H54 (cell line): ENCODE measurements around the gene ABHD10.

Experiments
- DNase-seq: peaks from one replicate; pipeline ENCODE4 v3.0.0; 2011; ENCODE audit warnings: low spot score, mixed read lengths; ENCODE audit not compliant: insufficient read length
- FAIRE-seq: peaks from 3 replicates; lab custom pipeline; 2011; peaks lifted over from hg19 to GRCh38; lab: Jason Lieb, UNC
- POLR2A ChIP-seq: IDR thresholded peaks from 2 replicates; pipeline ENCODE4 v1.6.1; 2011; ENCODE audit warnings: low read depth, mild to moderate bottlenecking, low read length

Gene ABHD10

DNA sequence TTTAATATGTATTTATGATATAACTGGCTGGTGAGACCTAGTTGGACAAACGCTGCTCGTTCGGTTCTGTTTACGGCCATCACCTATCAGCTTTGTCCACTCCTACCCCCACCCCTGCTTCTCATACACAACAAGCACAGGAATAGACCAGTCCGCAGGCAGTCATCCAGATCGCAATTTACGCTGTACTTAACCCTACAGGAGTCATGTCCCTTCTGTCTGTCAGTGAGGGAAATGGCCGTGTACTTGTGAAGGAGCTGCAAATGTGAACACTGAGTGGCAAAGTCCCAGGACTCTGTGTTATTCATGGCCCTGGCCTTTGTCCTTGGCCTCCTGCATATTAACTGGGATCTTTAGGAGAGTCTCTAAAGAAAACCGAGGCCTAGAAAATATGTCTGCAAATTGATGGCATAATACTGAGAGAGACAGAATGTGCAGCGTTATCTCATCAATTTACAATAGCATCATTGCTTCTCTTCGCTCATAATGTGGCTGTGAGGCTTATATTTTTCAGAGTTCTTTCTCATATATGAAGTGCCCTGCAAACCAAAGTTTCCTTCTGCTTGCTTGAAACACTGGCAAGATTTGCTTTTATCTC lies 7.2 kb upstream of the ABHD10 start:
- no peak for TF ChIP-seq POLR2A
- DNase-seq = no peak
- no peak for FAIRE-seq

DNA sequence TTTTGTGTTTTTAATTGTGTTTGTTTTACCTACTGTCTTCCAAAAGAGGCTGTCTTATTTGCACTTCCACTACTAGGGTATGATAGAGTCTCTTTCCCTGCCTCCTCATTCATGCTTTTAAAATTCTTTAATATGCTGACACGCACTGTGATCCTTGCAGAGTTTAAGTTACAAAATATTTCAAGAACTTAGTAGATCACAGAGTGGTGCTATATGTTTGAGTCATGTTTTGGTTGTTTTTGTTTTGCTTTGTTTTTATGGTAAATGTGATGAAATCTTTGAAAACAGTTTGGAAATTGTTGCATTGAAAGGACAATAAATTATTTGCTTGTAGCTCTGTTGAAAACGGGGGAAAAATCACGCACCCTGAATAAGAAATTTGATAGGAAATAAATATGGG lies 5.9 kb upstream of the ABHD10 start:
- no peak for DNase-seq
- no peak for TF ChIP-seq POLR2A
- no peak for FAIRE-seq

- DNase-seq (no peak), FAIRE-seq (no peak)
- no peak for TF ChIP-seq POLR2A
Measured at GRCh38 chr3:111975131-111975530, 3.7 kb upstream of the ABHD10 start.

GRCh38 chr3:111976254-111976653 lies 2.6 kb upstream of the ABHD10 start:
- FAIRE-seq = peak; percentile 6

DNA sequence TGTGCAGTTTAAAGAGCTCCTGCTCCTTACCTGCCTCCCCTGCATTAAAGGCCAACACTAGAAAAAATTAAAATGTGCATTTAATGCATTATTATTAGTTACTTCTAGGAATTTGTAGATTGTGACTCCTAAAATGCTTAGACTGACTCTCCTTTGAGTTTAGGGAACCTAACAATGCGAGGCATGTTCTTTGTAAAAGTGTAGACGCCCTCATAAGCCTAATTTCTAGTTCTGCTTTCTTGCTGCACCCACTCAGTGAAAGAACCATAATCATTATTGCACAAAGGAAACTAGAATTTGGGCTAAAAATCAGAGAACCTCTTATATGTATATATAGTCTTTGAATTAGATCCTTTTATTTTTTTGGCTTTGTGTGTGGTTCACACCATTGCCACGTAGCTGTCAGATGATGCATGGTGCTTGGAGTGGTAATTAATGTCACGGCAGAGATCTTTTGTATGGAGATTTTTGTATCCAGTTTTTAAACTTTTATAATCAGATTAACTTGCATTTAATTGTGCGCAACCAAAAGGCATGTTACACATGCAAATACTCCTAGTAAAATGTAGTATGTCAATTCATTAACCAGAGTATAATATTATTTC lies 710 bp downstream of the ABHD10 start:
- DNase-seq (no peak), FAIRE-seq (peak; percentile 11)
- no peak for TF ChIP-seq POLR2A

More at GRCh38 chr3:111976254-111976653, 2.6 kb upstream of the ABHD10 start:
- DNase-seq = no peak
- TF ChIP-seq POLR2A = no peak

- no peak for TF ChIP-seq POLR2A
- DNase-seq (no peak), FAIRE-seq (no peak)
Measured at GRCh38 chr3:111980716-111981456, 2.1 kb downstream of the ABHD10 start.

DNA sequence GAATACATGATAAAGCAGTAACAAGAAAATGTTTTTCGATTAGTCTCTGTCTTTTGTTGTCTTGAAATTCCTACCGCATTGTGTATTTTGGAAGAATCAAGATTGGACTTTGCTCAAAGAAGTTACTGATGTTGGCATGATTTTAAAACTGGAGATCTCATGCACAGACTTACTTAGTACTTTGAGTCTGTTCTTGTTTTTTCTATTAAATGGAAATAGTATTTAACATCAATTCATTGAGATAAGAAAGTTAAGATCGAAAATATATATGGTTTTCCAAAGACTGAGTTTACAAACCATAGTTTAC lies 2.6 kb downstream of the ABHD10 start:
- TF ChIP-seq POLR2A = no peak
- FAIRE-seq (no peak), DNase-seq (no peak)

DNA sequence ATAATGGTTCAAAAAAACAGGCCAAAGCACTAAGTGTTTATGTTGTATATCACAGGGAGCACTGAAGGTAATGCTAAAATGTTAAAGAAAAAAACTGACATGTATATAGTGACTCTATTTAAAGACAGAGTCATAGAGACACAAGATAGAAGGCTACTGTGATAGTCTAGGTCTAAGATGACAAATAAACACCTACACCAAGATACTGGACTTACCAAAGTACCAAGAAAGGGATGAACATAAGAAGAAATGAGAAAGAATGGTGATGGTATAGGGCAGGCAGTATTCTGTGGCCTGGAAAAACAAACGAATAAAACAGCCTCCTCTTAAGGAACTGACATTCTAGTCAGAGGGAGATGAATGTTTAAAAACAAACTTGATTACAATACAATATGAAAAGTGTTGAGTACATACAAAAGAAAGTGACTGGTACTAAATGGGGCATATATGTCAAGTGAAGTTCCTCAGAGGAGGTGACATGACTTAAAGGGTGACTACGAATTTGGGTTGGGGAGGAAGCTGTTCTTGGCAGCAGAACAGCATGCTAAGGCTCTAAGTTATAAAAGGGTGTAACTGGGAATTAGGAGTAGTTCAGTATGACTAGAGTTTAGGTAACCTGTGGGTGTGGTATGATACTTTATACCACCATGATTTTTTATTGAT lies 5.9 kb downstream of the ABHD10 start:
- no peak for TF ChIP-seq POLR2A
- FAIRE-seq = peak; percentile 60
- DNase-seq = no peak

DNA sequence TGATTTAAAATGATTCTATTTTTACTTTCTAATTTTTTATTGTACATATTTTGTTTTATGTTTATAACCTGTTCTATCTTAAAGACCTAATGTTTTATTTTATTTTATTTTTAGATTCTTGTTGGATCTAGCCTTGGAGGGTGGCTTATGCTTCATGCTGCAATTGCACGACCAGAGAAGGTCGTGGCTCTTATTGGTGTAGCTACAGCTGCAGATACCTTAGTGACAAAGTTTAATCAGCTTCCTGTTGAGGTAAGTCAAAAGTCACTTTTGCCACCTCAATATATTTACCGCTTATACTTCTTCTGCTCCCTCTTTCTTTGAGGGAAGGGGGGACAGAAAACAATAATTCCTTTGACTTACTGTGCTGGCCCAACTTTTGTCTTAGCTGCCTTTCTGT lies 8.0 kb downstream of the ABHD10 start:
- no peak for TF ChIP-seq POLR2A
- DNase-seq (no peak), FAIRE-seq (no peak)

GRCh38 chr3:111989061-111989678 lies 10.3 kb downstream of the ABHD10 start:
- FAIRE-seq (peak; percentile 99), DNase-seq (no peak)
- no peak for TF ChIP-seq POLR2A

DNA sequence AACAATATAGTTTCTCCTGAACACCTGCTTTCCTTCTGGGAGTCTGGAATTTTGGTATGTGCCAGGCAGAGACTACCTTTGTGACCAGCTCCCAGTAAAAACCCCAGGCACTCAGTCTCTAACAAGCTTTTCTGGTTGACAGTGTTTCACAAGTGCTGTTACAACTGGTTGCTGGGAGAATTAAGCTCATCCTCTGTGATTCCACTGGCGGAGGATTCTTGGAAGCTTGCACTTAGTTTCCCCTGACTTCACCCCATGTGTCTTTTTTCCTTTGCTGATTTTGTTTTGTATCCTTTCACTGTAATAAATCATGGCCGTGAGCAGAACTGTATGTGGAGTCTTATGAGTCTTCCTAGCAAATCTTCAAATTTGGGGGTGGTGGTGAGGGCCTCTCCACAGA lies 14.2 kb downstream of the ABHD10 start:
- FAIRE-seq (no peak), DNase-seq (no peak)
- TF ChIP-seq POLR2A = no peak

DNA sequence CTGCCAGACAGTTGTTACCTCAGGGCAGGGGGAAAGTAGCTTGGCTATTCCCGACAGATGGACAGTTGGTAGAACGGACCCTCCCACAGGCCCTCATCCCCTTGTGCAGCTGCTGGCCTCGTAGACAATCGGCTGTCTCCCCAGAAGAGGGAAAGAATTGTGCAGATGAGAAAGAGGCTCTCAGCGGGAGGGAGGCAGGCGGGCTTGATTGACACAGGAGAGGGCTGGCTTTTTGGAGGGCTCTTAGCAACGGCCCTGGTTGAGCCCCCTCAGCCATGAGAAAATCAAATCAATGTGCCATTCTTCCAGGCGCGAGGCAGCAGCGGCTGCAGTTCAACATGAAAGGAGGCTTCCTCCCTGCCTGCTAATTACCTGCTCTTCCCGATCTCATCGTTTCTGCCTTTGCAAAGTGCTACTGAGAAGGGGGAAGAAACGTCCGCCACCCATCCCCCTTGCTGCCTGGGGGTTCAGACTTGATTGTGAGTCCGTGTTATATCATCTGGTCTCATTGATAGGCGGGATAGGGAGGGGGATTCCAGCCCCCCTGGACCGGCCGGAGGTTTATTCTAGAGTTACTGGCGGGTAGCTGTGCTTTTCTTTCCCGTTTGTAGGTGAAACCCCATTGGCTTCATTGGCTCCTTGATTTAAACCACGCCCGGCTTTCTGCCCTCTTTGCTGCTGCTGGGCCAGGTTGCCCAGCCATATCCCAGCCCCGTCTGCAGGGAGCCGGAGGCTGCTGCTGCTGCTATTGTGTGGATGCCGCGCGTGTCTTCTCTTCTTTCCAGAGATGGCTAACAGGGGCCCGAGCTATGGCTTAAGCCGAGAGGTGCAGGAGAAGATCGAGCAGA lies 20.0 kb downstream of the ABHD10 start, which contains the start of gene TAGLN3:
TSS of gene TAGLN3 (plus strand) at position 287 of the 848 bp plus-strand sequence. CDS start at position 788, 501 bp downstream.
- FAIRE-seq = no peak
- no peak for TF ChIP-seq POLR2A
- no peak for DNase-seq
